GM18867 (cell line): ENCODE results near the gene AHR.
"Not testable (repeated sequence)": the region's sequence is repeated elsewhere in the genome, so short reads cannot be mapped to it uniquely, and the experiment has no call there.

ENCODE experiments used
- ATAC-seq: cut with Tn5 transposase; IDR thresholded peaks from one replicate; pipeline ENCODE4 v1.9.1; 2021; ENCODE audit warnings: mild to moderate bottlenecking, moderate library complexity; ENCODE audit not compliant: unreplicated experiment

Gene AHR

GRCh38 chr7:17371671-17372524 lies 73.4 kb downstream of the AHR start:
- ATAC-seq = no peak

GRCh38 chr7:17374157-17374556 lies 75.7 kb downstream of the AHR start:
- no peak for ATAC-seq

- no peak for ATAC-seq
These were observed 76.2 kb downstream of the AHR start for GRCh38 chr7:17374654-17375053.

GRCh38 chr7:17376595-17376994 lies 78.1 kb downstream of the AHR start:
- no peak for ATAC-seq

GRCh38 chr7:17380736-17381662 lies 82.5 kb downstream of the AHR start:
- no peak for ATAC-seq

GRCh38 chr7:17382408-17383354 lies 84.2 kb downstream of the AHR start:
- not testable (repeated sequence) for ATAC-seq

GRCh38 chr7:17384400-17384799 lies 85.9 kb downstream of the AHR start:
- ATAC-seq = no peak

GRCh38 chr7:17385612-17386011 lies 87.2 kb downstream of the AHR start:
- no peak for ATAC-seq

GRCh38 chr7:17390392-17390791 lies 91.9 kb downstream of the AHR start:
- ATAC-seq = no peak

GRCh38 chr7:17391366-17391765 lies 92.9 kb downstream of the AHR start:
- ATAC-seq = no peak

- ATAC-seq = no peak
These were observed 94.4 kb downstream of the AHR start for GRCh38 chr7:17392846-17393245.

GRCh38 chr7:17394563-17394962 lies 96.1 kb downstream of the AHR start:
- ATAC-seq = not testable (repeated sequence)
